SKM-1 (cell line): ENCODE data around the gene RAB3C.
A peak's percentile ranks its signal among the peaks of the same experiment; 100 is the strongest.

Experiments
- DNase-seq: peaks from one replicate; lab custom pipeline; 2025; ENCODE audit not compliant: unreplicated experiment; lab: John Stamatoyannopoulos, UW

RAB3C gene

DNA sequence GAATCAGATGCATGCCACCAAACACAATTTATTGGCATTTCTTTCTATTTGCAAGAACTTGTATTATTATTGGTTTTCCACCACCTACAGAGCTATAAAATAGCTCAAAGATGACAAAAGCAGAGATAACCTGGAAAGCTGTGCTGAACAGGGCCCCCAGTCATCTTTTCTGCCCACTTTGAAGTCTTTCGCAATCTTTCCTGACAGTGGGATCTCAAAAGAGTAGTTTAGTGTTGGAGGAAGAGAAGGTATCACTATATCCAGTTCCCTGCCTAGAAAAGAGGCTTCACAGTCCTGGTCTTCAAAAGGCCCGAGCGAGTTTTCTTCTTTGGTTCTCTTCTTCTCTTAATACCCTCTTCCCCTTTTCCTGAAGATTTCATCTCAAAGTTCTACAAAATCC lies 231.0 kb downstream of the RAB3C start:
- no peak for DNase-seq

DNA sequence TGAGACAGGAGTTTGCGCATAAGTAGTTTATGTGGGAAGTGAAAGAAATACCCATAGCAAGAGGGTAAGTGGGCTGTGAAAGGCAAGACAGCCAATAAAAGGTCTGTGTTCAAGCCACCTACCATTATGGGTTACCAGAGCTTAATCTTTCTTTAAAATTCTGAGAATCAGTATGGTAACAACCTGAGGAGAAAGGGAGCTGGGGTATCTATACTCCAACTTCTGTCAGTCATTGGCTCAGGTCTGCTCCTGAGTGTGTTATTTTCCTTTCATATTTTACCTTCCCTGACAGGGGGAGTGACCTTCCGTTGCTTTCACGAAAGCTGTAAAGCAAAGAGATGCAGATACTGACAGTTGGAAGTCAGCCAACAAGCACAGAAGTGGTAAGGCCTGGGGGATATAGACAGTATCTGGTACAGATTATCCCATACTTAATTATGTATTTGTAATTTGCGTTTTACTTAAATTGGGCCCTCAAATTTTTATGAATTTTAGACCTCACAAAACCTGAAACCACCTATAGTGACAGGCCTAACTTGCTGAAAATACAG lies 233.4 kb downstream of the RAB3C start:
- DNase-seq: no peak

DNA sequence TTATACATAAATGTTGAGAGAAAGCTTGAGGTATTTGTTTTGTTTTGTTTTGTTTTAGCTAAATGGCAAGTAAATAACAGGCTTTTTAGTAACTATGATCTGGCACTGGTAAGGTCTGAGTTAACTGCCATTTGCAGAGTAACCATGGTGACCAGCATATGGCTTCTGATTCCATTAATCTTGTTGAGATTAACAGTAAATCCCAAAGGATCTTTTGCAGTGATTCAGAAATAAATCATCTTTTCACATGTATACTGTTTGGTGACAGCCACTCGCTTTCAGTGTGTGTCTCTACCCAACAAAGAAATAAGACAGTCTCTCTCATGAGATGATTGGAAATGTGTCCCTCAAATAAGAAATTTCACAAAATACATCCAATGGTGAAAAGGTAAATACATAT lies 235.6 kb downstream of the RAB3C start:
- DNase-seq: no peak

DNA sequence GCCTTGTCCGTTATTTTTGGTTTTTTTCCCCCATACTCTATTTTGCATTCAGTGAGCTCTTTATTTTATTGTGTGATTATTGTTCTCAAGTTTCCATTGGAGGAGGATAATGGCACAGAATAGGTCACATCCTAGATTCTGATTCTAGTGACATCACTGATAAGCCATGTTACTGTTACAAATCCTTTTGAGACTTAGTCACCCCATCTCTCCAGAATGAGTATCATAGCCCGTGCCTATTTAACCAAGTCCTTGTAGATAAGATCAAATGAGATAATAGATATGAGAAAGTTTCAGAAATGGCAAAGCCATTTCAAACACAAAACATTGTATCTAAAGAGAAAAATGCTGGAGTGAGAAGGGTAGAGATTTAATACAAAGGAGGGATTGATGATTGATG lies 242.6 kb downstream of the RAB3C start:
- DNase-seq: no peak

DNA sequence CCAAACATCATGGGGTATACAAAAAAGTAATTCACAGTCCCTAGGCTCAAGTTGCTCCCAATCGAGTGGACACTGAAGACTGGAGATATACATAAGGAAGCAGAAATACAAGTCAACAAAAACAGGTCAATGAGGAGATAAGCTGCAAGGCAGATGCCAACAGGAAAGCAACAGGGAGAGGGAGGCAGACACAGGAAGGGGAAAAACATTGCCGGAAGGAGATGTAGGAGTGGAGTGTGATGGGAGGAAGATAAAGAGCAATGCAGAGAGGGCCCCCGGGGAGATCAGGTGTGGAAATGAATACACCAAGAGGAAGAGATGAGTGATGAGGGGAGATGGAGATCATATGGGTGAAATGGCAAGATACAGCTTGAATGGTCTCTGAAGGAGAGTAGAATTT lies 243.0 kb downstream of the RAB3C start:
- DNase-seq: no peak

DNA sequence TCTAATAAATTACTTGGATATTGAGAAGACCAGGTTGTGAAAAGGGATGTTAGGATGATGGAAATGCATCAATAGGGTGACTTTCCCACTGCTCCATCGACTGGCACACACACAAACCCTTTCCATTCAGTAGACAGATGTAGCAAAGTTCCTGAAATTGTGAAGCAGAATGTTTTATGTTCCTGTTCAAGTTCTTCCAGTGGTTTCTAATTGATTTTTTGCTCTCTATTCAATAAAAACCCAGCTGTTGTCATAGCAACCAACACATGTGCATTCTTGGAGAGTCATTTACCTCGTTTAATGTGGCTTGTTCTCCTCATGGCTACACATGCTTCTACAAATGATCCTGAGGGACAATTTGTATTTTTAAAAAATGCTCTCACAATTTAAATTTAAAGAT lies 244.6 kb downstream of the RAB3C start:
- DNase-seq: no peak

DNA sequence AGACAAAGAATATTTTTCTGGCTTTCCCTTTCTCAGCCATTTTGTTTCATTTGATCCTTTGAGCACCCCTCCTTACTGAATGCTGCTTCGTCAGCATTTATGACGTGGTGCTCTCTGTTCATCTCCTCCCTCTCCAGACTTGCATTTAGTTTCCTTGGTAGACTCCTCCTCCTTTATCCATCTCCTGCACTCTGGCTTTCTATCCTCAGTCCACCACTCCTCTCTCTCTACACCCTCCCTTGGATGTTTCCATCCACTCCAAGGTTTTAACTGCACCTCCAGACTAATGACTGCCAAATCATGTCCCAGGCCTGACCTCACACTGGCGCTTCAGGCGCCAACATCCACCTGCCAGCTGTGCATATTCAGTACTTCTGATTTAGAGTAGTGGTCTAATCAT lies 245.4 kb downstream of the RAB3C start:
- no peak for DNase-seq

DNA sequence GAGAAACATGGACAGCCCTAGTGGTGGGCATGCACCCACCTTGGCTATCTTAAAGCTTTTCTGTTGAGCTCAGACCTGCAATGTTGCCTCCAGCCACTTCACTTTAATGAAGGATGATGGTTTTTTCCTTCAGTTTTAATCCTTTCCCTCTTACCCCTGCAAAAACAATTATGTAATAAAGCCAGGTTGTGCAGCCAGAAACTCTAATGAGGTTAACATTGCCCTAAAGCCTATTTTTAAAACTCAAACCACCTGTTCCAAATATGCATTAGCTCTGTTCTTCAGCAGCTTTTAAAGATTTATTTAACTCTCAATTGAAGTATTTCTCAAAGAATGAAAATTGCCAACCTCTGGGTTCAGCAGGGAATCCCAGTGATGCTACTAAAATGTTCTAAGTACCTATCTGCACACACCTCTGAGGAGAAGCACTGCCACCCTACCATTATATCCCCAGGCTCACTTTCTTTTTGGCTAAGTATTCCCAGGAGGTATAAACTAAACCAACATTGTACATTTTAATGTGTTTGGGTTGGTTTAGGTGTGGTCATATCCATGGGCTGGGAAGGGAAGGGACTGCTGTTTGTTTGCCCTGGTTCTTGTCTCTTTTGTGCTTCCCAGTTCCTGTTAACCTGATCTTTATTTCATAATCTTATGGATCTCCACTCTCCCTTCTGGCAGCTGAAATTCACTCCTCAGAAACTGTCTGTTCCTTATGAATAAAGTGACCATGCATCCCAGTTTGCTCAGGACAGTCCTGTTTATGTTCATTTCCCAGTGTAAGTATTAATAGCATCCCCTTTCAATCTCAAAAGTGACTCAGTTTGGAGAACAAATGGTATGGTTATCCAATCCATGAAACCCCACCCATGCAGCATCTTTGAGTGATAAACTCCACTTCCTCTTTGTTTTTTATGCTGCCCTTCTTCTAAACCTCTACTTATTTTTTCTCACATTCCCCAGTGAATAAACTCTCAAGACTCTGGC lies 251.7 kb downstream of the RAB3C start:
- no peak for DNase-seq

DNA sequence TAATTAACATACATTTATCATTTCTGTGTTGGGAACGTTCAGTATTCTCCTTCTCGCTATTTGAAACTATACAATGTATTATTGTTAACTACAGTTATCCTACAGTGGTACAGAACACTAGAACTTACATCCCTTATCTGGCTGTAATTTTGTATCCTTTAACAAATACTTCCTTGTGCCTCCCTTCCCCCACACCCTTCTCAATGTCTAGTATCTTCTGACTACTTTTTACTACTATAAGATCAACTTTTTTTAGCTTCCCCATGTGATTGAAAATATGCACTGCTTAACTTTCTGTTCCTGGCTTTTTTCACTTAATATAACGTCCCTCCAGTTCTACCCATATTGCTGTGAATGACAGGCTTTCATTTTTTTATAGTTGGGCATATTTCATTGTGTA lies 253.5 kb downstream of the RAB3C start:
- no peak for DNase-seq

DNA sequence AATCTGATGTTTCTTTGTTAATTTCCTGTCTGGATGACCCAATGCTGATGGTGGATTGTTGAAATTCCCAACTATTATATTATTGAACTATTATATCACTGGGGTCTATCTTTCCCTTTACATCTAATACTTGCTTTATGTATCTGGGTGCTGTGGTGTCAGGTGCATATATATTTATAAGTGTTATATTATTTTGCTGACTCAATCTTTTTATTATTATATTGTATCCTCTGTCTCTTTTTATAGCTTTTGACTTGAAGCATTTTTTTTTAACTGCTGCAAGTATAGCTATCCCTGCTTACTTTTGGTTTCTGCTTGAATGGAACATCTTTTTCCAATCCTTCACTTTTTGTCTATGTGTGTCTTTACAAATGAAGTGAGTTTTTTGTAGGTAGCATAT lies 255.9 kb downstream of the RAB3C start:
- no peak for DNase-seq

DNA sequence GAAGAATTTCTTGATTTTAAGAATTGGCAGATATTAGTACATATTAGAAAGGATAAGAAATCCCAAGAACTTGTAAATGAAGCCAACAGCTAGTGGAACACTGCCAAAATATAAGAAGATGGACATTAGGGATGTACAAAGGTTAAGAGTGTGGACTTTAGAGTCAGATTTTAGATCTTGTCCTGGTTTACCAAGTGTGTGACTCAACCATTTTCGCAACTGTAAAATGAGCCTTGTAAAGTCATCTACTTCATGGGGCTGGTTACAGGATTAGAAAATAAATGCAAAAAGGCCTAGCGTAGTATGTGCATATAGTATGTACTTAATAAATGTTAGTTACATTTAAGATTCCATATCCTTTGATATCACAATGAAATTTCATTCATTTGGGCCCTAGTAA lies 260.0 kb downstream of the RAB3C start:
- DNase-seq: no peak

DNA sequence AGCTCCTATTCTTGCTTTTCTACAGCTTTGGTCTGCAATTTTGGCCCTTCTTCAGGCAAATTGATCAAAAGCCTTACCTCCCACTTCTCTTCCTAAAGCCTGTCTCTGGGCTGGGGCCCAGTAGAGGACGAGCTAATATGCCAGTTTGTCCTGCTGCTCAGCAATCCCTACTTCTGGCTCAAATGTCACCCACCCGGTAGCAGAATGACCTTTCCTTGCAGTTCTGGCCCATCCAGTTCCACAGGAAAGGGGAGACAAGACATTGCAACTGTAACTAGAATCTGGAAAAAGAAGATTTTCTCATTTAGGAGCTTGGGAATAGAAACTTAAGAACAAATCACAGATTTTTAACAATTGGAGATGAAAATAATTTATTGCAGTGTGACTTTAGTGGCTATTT lies 261.5 kb downstream of the RAB3C start:
- no peak for DNase-seq

DNA sequence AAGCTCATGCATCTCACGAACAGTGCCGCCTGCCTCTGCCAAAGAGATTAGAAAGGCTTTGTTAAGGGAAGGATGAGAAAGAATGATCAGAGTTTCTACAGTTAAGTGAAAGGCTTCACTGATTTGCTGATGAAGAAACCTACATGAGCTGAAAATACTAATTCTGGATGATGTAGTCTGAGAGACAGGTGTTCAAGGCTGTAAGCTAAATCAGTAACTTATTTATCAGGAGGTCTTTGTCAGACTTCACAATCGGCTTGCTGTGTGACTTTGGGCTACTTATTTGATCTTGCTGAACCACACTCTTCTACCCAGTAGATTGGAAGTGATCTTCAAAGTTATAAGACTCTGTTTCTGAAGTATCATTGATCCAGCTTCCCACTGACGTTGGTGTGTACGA lies 264.2 kb downstream of the RAB3C start:
- DNase-seq: no peak

DNA sequence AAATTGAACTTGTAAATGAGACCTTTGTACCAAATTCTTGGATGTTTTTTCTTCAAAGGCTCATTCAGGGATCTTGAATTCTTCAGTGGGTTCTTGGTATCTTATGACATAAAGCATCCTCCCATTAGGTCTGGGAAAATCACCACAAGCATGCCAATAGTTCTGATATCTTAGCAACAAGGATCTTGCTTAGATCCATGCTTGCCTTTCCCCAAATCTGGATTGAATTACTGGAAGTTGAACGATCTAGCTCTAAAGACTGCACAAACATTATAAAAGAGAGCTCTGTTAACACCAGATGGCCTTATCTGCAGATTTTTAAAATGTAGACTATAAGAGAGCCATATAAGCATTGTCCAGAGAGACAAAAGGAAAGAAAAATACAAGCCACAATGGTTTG lies 266.3 kb downstream of the RAB3C start:
- no peak for DNase-seq

DNA sequence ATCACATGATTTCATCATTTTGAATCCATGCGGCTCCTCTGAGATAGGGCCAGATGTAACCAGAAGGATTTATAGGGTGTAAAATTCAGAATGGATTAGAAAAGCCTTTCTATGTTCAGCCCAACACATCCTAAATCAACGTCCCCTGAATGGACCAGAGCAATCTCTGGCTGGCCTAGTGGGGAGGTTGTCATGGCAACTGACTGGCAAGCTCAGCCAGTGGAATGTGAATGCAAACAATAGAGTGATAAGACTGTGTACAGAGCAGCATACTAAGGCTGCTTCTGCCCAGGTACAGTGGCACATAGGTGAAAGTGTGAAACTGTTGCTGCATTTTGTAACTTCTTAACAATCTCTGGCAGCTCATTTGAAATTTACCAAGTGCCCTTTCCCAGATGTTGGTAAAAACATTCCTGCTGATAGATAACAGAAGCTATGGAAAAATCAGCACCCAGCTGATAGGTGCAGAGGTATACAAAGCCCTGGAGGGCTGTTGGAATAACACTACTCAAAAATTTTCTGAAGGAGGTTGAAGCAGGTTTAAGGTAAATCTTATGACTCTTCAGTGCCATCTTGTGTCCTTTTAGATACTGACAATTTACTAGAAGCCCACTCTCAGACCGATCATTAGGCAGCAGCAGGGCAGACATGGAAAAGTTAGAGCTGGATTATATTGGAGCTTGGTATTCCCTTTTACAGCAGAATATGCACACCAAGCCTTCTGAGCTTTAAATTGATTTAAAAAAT lies 267.2 kb downstream of the RAB3C start:
- peak; percentile 22 for DNase-seq

DNA sequence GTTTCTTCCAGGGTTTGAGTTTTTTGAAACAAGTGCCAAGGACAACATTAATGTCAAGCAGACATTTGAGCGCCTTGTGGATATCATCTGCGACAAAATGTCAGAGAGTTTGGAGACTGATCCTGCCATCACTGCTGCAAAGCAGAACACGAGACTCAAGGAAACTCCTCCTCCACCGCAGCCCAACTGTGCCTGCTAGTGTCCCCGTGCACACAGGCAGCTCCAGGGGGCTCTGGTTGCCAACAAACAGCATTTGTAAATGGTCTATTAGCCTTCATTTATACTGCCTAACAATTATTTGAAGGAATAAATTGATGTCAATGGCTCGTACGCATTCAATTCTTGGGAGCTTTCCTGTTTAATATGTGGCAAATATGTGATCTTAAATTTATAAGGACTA lies 268.3 kb downstream of the RAB3C start:
- DNase-seq: no peak

DNA sequence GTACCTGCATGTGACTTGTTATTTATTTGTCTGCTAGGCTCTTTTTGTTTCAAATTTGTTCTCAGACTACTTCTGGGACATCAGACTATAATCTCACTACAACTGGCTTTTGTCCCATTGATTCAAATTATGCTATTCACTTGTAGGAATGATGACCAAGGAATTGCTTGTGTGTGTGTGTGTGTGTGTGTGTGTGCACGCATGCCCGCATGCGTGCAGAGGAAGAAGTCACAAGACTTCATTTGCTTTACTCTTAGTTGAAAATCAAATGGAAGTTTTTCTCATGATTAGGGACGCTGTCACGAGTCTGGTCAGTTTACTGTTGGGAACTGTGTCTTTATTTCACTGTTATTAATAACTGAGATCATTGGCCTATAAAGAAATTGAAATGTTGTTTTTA lies 268.7 kb downstream of the RAB3C start:
- no peak for DNase-seq

DNA sequence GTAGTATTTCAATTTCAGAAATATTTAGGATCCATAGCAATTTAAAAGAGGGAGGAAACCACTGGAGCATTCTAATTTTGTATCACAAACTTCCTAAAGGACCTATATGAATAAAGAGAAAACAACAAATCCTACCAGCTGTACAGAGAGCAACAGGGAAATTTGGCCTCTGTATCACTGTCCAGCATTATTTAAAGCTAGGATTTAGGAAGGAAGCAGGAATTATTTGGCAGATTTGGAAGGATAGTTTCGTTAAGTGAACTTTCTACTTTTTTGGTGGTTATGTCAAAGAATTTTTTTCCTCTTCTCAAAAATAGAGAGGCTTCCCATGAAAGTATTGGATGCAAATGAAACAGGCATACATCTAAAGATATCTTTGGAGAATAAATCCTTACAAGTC lies 269.7 kb downstream of the RAB3C start:
- DNase-seq: no peak

DNA sequence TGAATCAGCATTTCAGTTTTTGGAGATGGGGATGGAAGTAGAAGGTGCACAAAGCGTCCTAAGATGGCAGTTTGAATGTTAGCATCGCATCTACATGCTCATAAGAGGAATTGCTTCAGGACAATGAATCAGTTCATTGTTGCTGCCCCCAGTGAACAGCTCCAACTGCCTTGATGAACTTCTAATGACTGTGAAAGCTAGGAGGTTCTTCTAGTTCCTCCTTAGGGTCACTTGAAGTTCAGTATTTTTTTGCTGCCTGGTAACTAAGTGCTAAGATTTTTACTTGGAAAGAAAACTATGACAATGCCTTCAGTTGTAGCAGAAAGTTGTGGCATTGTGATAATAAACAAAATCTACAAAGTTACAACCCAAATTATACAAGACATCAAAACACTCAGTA lies 271.6 kb downstream of the RAB3C start:
- peak; percentile 10 for DNase-seq

DNA sequence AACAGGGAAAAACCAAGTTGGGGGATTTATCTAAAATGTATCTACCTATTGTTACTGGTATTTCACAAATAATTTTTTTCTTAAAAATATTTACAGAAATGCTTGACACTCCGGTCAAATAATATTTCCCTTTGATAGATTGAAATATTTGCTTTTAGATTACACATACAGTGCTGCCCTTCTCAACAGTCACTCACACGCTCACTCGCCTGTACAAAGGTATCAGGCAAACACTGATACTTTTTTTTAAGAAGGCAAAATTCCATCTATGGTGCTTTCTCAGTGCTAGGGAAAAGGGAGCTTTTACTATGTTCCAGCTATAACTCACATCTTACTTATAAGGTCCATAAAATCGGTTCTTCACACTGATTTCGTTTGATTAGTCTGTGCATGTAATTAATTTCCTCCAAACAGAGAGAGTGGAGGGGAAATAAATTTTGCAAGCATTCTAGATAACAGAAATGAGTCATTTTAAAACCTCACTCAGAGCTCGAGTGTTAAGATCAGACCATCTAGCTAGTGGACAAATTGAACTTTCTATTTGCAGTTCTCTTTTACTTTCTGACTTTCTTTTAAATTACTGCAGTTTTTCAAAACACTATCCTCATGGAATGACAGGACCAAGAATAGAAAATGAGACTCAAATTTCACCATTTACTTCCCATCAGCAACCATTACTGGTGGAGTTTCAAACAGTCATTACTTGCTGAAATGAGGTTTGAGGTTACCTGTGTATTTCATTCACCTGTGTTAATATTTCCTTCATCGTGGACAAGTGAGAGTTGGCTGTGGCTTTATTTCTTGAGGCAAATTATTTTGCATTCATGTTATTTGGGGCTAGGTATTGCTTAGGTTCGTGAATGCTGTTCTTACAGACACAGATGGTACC lies 273.2 kb downstream of the RAB3C start:
- no peak for DNase-seq

DNA sequence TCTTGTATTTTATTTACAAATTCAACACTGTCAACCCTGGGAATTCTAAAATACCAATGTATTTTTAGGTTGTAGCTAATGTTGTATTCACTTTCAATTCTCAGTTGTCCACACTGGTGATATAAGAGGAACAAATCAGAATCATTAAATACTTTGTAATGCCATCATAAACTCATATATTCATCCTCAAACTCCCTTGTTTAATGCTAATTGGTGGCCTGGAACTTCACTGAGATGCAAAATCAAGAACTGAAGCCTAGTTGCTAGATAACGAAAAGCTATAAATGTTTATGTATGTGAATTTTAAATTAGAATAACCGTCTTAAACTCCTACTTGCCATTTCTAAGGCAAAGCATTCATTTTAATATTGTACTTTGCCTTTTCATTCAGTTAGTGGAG lies 274.7 kb downstream of the RAB3C start:
- DNase-seq: no peak
